Fibroblast of mammary gland (primary cell): ENCODE results near the gene SLC1A6.

ENCODE experiments used
- DNase-seq: peaks from one replicate; pipeline ENCODE4 v3.0.0-alpha.2; 2010; ENCODE audit warnings: low read depth
- H3K4me3 ChIP-seq: 2 replicates; pipeline ENCODE4 v1.5.1; 2011; ENCODE audit warnings: low read depth, mild to moderate bottlenecking, low read length, moderate library complexity; ENCODE audit not compliant: control insufficient read depth
- CTCF ChIP-seq: conservative IDR thresholded peaks from 2 replicates; pipeline ENCODE4 v1.5.1; 2011; ENCODE audit warnings: low read depth, low read length, inconsistent platforms; ENCODE audit not compliant: control insufficient read depth, insufficient read depth

The SLC1A6 gene

GRCh38 chr19:14944456-14944855 is 35.2 kb downstream of the SLC1A6 start:
- no peak for DNase-seq
- no peak for TF ChIP-seq CTCF
- H3K4me3 ChIP-seq = no peak overlapping the region

- DNase-seq = peak; percentile 1
- no peak for TF ChIP-seq CTCF
- H3K4me3 ChIP-seq = no peak overlapping the region
Measured at GRCh38 chr19:14943601-14944000, 36.1 kb downstream of the SLC1A6 start.

- H3K4me3 ChIP-seq = no peak within 1 kb of the TSS
- DNase-seq = no peak
- no peak for TF ChIP-seq CTCF
Measured at GRCh38 chr19:14941189-14941588, 38.5 kb downstream of the SLC1A6 start, which contains the start of gene OR7C2. Gene OR7C2 (plus strand): TSS chr19:14941489. CDS start chr19:14941489, 0 bp downstream.

GRCh38 chr19:14940266-14940665 is 39.4 kb downstream of the SLC1A6 start:
- DNase-seq = no peak
- no peak overlapping the region for H3K4me3 ChIP-seq
- no peak for TF ChIP-seq CTCF

GRCh38 chr19:14933506-14933905 is 46.2 kb downstream of the SLC1A6 start:
- H3K4me3 ChIP-seq = no peak overlapping the region
- no peak for DNase-seq
- TF ChIP-seq CTCF = no peak

GRCh38 chr19:14916848-14917247 is 62.8 kb downstream of the SLC1A6 start:
- DNase-seq = no peak
- TF ChIP-seq CTCF = no peak
- no peak overlapping the region for H3K4me3 ChIP-seq

- no peak for DNase-seq
- H3K4me3 ChIP-seq = no peak overlapping the region
- TF ChIP-seq CTCF = no peak
Measured at GRCh38 chr19:14915116-14915515, 64.5 kb downstream of the SLC1A6 start.
